ENCODE data around the gene MYL12B.

DNA sequence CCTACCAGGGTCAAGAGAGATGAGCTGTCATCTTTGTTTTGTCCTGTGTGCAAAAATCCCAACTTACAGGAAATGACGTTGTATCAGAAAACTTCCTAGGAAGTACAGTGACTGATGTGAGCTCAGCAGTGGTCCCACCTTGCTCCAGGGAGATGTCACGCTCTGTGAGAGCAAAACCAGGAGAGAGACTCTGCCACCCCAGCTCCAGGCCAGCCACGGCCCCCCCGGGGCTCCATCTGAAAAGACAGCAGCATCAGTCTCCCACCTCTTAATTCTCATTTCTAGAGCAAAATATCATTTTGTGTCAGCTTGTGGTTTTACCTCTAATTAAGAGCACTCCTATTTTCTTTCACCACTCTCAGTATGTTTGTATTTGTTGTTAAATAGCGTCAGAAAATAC is 57.5 kb downstream of the MYL12B start:
- TF ChIP-seq POLR2A (IDR thresholded peaks at IDR 0.05) = no peak
- TF ChIP-seq, protein P1, sequence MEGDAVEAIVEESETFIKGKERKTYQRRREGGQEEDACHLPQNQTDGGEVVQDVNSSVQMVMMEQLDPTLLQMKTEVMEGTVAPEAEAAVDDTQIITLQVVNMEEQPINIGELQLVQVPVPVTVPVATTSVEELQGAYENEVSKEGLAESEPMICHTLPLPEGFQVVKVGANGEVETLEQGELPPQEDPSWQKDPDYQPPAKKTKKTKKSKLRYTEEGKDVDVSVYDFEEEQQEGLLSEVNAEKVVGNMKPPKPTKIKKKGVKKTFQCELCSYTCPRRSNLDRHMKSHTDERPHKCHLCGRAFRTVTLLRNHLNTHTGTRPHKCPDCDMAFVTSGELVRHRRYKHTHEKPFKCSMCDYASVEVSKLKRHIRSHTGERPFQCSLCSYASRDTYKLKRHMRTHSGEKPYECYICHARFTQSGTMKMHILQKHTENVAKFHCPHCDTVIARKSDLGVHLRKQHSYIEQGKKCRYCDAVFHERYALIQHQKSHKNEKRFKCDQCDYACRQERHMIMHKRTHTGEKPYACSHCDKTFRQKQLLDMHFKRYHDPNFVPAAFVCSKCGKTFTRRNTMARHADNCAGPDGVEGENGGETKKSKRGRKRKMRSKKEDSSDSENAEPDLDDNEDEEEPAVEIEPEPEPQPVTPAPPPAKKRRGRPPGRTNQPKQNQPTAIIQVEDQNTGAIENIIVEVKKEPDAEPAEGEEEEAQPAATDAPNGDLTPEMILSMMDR (IDR thresholded peaks at IDR 0.05) = no peak

Measured in adrenal gland (tissue), 5 donors.